GM21515 (cell line): ENCODE data around the gene IGSF21.

Experiments
- ATAC-seq: cut with Tn5 transposase; IDR thresholded peaks from one replicate; pipeline ENCODE4 v1.9.1; 2021; ENCODE audit not compliant: unreplicated experiment

The IGSF21 gene

GRCh38 chr1:18292531-18292930, 184.9 kb downstream of the IGSF21 start:
- no peak for ATAC-seq

DNA sequence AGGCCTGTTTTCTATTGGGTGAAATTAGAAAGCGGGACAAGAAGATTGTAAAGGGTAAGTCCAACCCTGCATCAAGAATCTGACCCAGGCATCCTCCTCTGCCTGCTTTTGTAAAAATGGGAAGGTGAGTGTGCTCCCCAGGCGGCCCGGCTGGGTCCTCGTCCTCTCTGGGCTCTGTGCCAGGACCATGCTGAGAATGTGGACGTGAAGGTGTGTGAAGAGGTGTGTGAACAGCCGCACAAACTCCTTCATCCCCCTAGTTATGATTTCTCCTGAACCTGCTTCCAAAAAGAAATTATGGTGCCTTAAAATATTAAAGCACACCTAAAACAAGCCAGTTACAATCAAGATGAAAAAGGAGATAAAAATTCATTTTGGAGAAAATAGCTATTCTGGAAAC, 185.7 kb downstream of the IGSF21 start:
- no peak for ATAC-seq

DNA sequence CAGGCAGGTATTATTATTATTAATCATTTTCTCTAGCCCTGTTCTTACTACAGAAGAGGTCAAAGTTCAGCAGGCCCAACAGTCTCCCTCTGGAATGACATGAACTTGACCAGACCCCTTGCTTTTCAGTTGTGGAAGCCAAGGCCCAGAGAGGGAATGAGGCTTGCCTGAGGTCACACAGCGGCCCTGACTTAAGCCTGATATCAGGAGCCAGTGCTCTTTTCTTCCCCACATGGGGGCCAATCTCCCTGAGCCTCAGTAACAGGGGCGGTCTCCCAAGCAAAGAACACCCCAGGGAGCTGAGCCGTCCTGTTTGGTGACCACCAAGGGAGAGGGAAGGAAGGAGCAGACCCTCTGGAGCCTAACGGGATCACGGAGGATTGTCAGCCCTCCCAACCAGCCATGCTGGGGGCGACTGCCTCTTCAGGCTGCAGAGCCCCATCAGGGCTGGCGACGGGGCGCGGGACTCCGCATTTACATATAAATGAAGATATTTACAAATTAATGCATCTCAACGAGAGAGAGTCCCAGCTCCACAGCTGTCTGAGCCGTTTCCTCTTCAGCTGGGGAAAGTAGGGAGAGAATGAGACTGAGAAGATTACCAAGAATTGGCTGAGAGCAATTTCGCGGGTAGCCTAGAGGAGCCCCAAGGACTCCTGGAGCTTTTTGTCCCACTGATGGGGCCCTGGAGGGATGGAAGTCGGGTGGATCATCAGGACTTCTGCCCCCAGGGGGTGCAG, 187.0 kb downstream of the IGSF21 start:
- ATAC-seq: no peak

DNA sequence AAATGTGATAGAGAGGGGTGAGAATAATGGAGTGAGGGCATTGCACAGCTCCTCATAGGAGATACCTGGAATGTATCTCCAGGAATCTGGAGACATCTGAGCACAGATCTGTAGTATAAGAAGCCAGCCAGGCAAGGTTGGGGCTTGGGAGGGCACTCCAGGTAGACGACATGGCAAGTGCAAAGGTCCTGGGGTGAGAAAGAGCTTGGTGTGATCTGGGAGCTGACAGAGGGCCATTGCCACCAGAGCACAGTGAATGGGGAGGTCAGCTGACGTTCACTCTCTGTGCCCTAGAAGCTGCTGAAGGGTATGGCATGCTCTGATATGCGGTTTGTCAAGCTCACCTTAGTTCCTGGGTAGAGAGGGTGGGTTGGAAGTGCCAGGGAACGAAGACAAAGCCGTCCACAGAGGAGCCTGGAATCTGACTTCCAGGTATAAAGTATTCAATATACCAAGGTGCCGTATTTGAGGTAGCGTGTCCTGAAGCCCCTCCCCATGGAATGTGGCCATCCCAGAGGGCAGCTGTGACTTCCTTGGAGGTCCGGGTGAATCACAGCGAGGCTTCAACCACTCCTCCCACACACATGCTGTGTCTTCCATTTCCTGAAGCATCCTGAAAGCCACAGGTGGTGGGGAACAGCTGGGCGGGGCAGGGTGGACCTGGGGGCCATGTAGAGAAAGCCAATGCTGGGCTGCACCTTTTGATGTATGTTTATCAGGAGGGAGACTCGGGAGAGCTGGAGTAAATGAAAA, 190.5 kb downstream of the IGSF21 start:
- no peak for ATAC-seq

DNA sequence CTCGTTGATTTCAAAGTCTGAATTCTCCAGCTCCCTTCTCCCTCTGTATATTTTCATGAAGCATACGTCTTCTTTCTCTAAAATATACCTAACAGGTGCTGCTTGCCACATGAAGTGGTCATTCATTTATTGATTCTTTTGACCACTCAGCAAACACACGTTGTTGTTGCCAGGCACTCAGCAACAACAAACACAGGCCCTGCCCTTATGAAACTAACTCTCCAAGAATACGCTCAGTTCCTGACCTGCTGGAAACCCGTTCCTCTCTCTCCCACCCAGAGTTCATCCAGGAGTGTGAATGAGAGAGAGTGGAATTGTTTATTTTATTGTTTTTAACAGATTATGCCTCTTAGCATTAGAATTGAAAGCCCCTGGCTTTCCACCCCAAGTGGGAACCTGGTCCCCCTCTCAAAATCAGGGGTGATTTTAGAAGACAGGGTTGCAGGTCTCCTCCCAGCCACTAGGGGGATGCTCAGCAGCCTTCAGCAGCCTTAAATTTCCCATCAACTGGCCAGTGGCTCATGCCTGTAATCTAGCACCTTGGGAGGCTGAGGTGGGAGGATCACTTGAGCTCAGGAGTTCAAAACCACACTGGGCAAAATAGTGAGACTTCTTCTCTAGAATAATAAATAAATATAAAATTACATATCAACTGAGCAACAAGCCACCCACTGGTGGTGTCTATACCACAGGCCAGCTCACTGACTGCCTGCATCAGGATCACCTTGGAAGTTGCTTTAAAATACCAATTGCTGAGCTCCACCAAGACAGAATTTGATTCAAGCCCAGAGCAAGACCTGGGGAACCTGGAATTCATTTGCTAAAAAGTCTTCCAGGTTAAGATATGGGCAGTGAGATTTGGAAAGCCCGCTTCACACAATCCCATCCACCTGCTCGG, 192.1 kb downstream of the IGSF21 start:
- ATAC-seq: no peak

- ATAC-seq: no peak
Observed at GRCh38 chr1:18300376-18300775, 192.8 kb downstream of the IGSF21 start.

DNA sequence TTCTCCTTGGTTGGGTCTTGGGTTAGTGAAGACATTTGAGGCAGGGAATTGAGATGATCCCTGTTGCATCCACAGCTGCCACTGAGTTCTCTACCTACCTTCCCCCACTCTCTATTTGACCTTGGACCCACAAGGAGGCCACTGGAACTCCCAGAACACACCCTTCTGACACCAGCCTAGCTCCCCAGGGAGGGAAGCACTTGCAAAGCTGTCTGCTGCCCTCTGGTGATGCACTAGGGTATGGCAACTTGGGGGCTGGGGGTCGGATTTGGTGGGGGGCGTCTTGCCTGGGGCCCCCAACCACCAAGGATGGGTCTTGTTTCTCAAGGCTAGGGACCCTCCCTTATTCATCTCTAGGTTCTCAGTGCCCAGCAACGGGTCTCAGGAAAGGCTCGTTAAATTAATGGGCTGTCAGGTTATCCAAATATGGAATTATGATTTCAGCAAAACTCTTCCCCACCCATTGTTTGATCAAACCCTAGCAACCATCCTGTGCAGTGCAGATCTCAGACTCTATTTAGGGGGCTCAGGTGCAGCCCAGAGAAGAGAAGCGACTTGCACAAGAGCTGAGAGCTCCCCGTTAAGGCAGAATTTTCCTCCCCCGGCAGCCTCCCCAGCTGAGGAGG, 195.3 kb downstream of the IGSF21 start:
- ATAC-seq: no peak

DNA sequence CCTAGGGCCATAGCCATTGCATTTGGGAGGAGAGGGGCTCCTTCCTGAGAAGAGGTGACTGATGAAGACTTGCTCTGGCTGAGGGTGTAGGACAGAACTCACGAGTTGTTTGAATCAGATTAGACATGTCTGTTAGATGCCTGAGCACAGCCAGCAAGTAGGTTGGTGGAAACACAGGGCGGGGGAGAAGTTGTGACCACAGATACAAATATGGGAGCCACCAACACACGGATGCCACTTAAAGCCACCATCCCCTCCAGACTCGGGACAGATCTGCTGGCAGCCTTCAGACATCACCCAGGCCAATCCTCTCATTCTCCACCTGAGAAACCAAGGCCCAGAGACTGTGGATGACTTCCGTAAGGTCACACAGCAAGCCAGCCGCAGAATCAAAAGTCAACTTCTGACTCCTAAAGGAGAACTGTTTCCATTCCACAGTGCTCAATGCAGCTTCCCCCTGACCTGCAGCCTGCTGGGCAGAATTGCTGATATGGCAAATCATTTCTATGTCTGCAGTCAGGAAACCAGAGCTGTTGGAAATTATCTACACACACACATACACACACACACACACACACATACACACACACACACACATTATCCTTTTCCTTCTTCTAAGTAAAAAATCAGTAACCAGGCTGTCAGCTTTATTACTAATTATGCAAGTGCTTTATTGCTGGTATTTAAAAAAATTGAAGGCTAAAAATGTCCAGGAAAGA, 196.7 kb downstream of the IGSF21 start:
- no peak for ATAC-seq

DNA sequence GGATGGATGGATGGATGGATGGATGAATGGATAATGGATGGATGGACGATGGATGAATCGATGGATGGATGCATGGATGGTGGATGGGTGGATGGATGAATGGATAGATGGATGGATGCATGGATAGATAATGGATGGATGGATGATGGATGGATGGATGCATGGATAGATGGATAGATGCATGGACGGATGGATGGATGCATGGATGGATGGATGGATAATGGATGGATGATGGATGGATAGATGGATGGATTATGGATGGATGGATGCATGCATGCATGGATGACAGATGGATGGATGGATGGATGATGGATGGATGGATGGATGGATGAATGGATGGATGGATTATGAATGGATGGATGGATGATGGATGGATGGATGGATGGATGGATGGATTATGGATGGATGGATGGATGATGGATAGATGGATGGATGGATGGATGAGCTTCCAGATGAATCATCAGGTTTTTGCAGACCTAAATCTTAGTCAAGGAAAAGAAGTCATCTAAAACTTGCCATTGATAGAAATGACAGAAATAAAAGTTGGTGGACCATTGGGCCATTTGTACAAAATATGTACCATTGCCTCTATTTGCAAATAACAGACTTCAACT, 197.7 kb downstream of the IGSF21 start:
- no peak for ATAC-seq

GRCh38 chr1:18307329-18307898, 199.8 kb downstream of the IGSF21 start:
- ATAC-seq: no peak

GRCh38 chr1:18309552-18310155, 202.1 kb downstream of the IGSF21 start:
- ATAC-seq: no peak

GRCh38 chr1:18312961-18313360, 205.4 kb downstream of the IGSF21 start:
- ATAC-seq: no peak

- no peak for ATAC-seq
Observed at GRCh38 chr1:18313523-18313922, 205.9 kb downstream of the IGSF21 start.

DNA sequence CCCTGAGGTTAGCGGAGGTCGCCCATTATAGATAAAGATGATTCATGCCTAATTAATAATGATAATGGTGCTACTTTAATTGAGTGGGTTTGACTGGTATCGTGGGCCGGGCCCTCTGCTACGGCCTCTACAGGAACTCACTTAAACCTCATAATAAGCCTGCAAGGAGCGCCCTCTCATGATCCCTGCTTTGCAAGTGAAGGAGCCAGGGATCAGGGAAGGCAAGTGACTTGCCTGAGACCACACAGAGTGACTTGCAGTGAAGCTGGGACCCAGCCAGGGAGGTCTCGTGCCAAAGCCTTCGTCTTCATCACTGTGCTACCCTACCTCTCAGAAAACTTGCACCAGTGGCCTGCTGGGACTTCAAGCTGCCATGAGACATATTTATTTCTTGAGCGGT, 206.8 kb downstream of the IGSF21 start:
- no peak for ATAC-seq

GRCh38 chr1:18315449-18315848, 207.9 kb downstream of the IGSF21 start:
- ATAC-seq: no peak

GRCh38 chr1:18316764-18317163, 209.2 kb downstream of the IGSF21 start:
- ATAC-seq: no peak

DNA sequence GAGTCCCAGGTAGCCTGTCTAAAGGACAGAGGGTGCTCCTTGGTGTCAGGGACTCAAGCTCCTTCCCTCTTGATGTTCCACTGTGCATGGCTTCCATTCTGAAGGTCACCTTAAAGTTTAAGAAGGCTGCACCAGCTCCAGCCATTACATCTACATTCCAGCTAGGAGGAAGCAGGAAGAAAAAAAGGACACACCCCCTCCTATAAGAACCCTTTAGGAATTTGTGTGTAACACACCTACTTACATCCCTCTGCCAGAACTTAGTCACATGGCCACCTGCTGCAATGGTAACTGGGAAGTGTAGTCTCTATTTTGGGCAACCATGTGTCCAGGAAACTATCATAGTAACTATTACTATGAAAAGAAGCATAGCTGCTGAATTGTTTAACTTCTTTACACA, 211.5 kb downstream of the IGSF21 start:
- no peak for ATAC-seq

GRCh38 chr1:18320051-18320450, 212.5 kb downstream of the IGSF21 start:
- ATAC-seq: no peak

GRCh38 chr1:18322368-18323032, 214.9 kb downstream of the IGSF21 start:
- no peak for ATAC-seq
